Stimulated activated CD8-positive, alpha-beta memory T cell treated with anti-CD3 and anti-CD28 coated beads, Interleukin-15, amount 100 ng/mL, for 48 hours (primary cell): ENCODE data around the gene CYP11A1.
"Not testable (repeated sequence)": the region's sequence is repeated elsewhere in the genome, so short reads cannot be mapped to it uniquely, and the experiment has no call there.

Experiments
- DNase-seq, 2 donors: peaks; one replicate each; pipeline ENCODE4 v3.0.0-alpha.2; 2020; ENCODE audit warnings: low read depth in 2 of 2

Gene CYP11A1

GRCh38 chr15:74374648-74375302, 7.3 kb upstream of the CYP11A1 start:
- no peak for DNase-seq

GRCh38 chr15:74373731-74374647, 6.5 kb upstream of the CYP11A1 start:
- peak; percentile 91 to 93 for DNase-seq

GRCh38 chr15:74373056-74373650, 5.7 kb upstream of the CYP11A1 start:
- no peak for DNase-seq

GRCh38 chr15:74370471-74370870, 3.0 kb upstream of the CYP11A1 start:
- DNase-seq: no peak

GRCh38 chr15:74369756-74370155, 2.3 kb upstream of the CYP11A1 start:
- no peak for DNase-seq

- no peak for DNase-seq
Observed at GRCh38 chr15:74369084-74369745, 1.8 kb upstream of the CYP11A1 start.

- DNase-seq: no peak
Observed at GRCh38 chr15:74368121-74368520, 675 bp upstream of the CYP11A1 start.

- no peak for DNase-seq
Observed at GRCh38 chr15:74365598-74366445, 1.6 kb downstream of the CYP11A1 start.

- DNase-seq: no peak
Observed at GRCh38 chr15:74364936-74365597, 2.4 kb downstream of the CYP11A1 start.

GRCh38 chr15:74362482-74362881, 5.0 kb downstream of the CYP11A1 start:
- DNase-seq: no peak

- DNase-seq: not testable (repeated sequence)
Observed at GRCh38 chr15:74360855-74361254, 6.6 kb downstream of the CYP11A1 start.

GRCh38 chr15:74359376-74359775, 8.1 kb downstream of the CYP11A1 start:
- not testable (repeated sequence) for DNase-seq

GRCh38 chr15:74357514-74357913, 9.9 kb downstream of the CYP11A1 start:
- DNase-seq: not testable (repeated sequence)

GRCh38 chr15:74356050-74356449, 11.4 kb downstream of the CYP11A1 start:
- not testable (repeated sequence) for DNase-seq

- not testable (repeated sequence) for DNase-seq
Observed at GRCh38 chr15:74353992-74354391, 13.5 kb downstream of the CYP11A1 start.

GRCh38 chr15:74352393-74352910, 15.0 kb downstream of the CYP11A1 start:
- DNase-seq: no peak

GRCh38 chr15:74351670-74352069, 15.8 kb downstream of the CYP11A1 start:
- no peak for DNase-seq

- DNase-seq: no peak
Observed at GRCh38 chr15:74350295-74351275, 16.9 kb downstream of the CYP11A1 start.

GRCh38 chr15:74349241-74349778, 18.1 kb downstream of the CYP11A1 start:
- no peak for DNase-seq
